HepG2 (cell line): ENCODE data around the gene USP12. TPM values are rescaled to one million over a fixed set of nuclear protein-coding genes. Genes with fewer than 3 reads are reported as not detected.

Experiments
- ATAC-seq: fragments of 200-7000 bp; cut with Tn5 transposase; 3 replicates; pipeline ENCODE4 v1.9.1; 2020; ENCODE audit warnings: mild to moderate bottlenecking, moderate library complexity
- BruUV-seq: library from RNA; stranded (reverse); fragments of 400-500 nt; replicated peaks from 2 replicates; lab custom pipeline; 2021; lab: Mats Ljungman, UMichigan
- CTCF ChIA-PET: fragments of 300-600 bp; formaldehyde crosslinking; extraction: SDS; loops from one replicate; lab custom pipeline; 2021; ENCODE audit warnings: low total read pairs, inconsistent platforms, low intra/inter-chr PET ratio; lab: Yijun Ruan, JAX
- POLR2A ChIA-PET: fragments of 350-600 bp; sonication (Branson Sonifier 250); formaldehyde crosslinking; loops from one replicate; lab custom pipeline; 2020; ENCODE audit warnings: antibody characterized with exemption, inconsistent platforms; lab: Yijun Ruan, JAX
- DNase-seq: peaks from one replicate; pipeline ENCODE4 v3.0.0-alpha.2; 2015; ENCODE audit warnings: low spot score
- FAIRE-seq: peaks from 3 replicates; lab custom pipeline; 2011; peaks lifted over from hg19 to GRCh38; lab: Jason Lieb, UNC
- H2AFZ ChIP-seq: one replicate; pipeline ENCODE4 v1.6.1; 2011; ENCODE audit warnings: low read length, inconsistent platforms
- H3K27ac ChIP-seq: fragments of 300-600 bp; 3 replicates; pipeline ENCODE4 v1.8.0; 2011; ENCODE audit warnings: mixed run types, mild to moderate bottlenecking, mixed read lengths, low read length, inconsistent platforms; ENCODE audit not compliant: insufficient read depth; ENCODE audit errors: extremely low read length
- H3K27me3 ChIP-seq, 2 experiments: fragments of 200-600 bp in 1 of 2; 2 replicates in 1 of 2; 3 replicates in 1 of 2; pipeline versions ENCODE4 v1.6.0 to v1.8.0; 2011; ENCODE audit warnings: low read length in 2 of 2, mild to moderate bottlenecking in 2 of 2, moderate library complexity in 2 of 2, inconsistent platforms in 1 of 2; ENCODE audit not compliant: insufficient read depth in 2 of 2, control insufficient read depth in 1 of 2
- H3K36me3 ChIP-seq, 2 experiments: fragments of 200-600 bp in 1 of 2; replicated peaks in 1 of 2; 2 replicates in 1 of 2; 3 replicates in 1 of 2; pipeline versions ENCODE4 v1.5.1 to v1.8.0; 2011; ENCODE audit warnings: low read length in 2 of 2, inconsistent platforms in 1 of 2; ENCODE audit not compliant: insufficient read depth in 2 of 2, control insufficient read depth in 1 of 2
- H3K4me1 ChIP-seq: 2 replicates; pipeline ENCODE4 v1.5.1; 2012; ENCODE audit warnings: low read length, inconsistent platforms; ENCODE audit not compliant: insufficient read depth
- H3K4me2 ChIP-seq: 2 replicates; pipeline ENCODE4 v1.6.0; 2011; ENCODE audit warnings: low read depth, low read length, inconsistent platforms
- H3K4me3 ChIP-seq, 3 experiments: fragments of 200-600 bp in 1 of 3; sonication (generic), shearing (Covaris generic) in 1 of 3; replicated peaks in 1 of 3; 2 replicates each; pipeline ENCODE4 v1.5.1; 2011 to 2016; ENCODE audit warnings: low read length in 3 of 3, inconsistent platforms in 2 of 3, low read depth in 2 of 3, mild to moderate bottlenecking in 2 of 3, control low read depth in 1 of 3, mixed read lengths in 1 of 3; ENCODE audit not compliant: insufficient read depth in 1 of 3
- H3K79me2 ChIP-seq: one replicate; pipeline ENCODE4 v1.6.1; 2011; ENCODE audit warnings: low read length, inconsistent platforms; ENCODE audit not compliant: insufficient read depth
- H3K9ac ChIP-seq: 2 replicates; pipeline ENCODE4 v1.6.0; 2011; ENCODE audit warnings: mild to moderate bottlenecking, low read depth, low read length, inconsistent platforms; ENCODE audit not compliant: insufficient read depth
- H3K9me3 ChIP-seq: 2 replicates; pipeline ENCODE4 v1.5.1; 2012; ENCODE audit warnings: mild to moderate bottlenecking, low read length
- H4K20me1 ChIP-seq: 2 replicates; pipeline ENCODE4 v1.6.0; 2011; ENCODE audit warnings: inconsistent platforms, mild to moderate bottlenecking, low read length, moderate library complexity; ENCODE audit not compliant: insufficient read depth
- ARID5B ChIP-seq: IDR thresholded peaks from 2 replicates; pipeline ENCODE4 v1.4.0; 2020; ENCODE audit warnings: mild to moderate bottlenecking, missing genetic modification reagents
- CHD2 ChIP-seq: IDR thresholded peaks from 2 replicates; pipeline ENCODE4 v1.6.1; 2011; ENCODE audit warnings: low read depth, low read length, improper control_type of control experiment
- HHEX ChIP-seq: IDR thresholded peaks from 2 replicates; pipeline ENCODE4 v1.6.1; 2016; ENCODE audit warnings: control low read depth
- MBD4 ChIP-seq: IDR thresholded peaks from 2 replicates; pipeline ENCODE4 v1.6.1; 2012; ENCODE audit warnings: low read length, inconsistent platforms, borderline replicate concordance
- NFKBIZ ChIP-seq: IDR thresholded peaks from 2 replicates; pipeline ENCODE4 v1.6.1; 2018; ENCODE audit warnings: missing genetic modification reagents, missing compliant biosample characterization
- PREB ChIP-seq: sonication (generic); formaldehyde crosslinking; IDR thresholded peaks from 2 replicates; pipeline ENCODE4 v1.4.0; 2020; ENCODE audit warnings: missing genetic modification reagents
- RAD51 ChIP-seq: fragments of 450-650 bp; IDR thresholded peaks from 2 replicates; pipeline ENCODE4 v1.6.1; 2016; ENCODE audit warnings: borderline replicate concordance
- SPEN ChIP-seq: sonication (generic); formaldehyde crosslinking; IDR thresholded peaks from 2 replicates; pipeline ENCODE4 v1.5.1; 2020; ENCODE audit warnings: low read depth, mild to moderate bottlenecking, missing genetic modification reagents
- SUZ12 ChIP-seq: fragments of 150-350 bp; IDR thresholded peaks from 2 replicates; pipeline ENCODE4 v1.6.1; 2014; ENCODE audit warnings: low read depth, low read length
- ZBTB34 ChIP-seq: sonication (generic); formaldehyde crosslinking; IDR thresholded peaks from 2 replicates; pipeline ENCODE4 v1.8.0; 2022; ENCODE audit warnings: mild to moderate bottlenecking, missing genetic modification reagents
- ZNF17 ChIP-seq: sonication (generic); formaldehyde crosslinking; IDR thresholded peaks from 2 replicates; pipeline ENCODE4 v1.5.0; 2020; ENCODE audit warnings: mild to moderate bottlenecking, missing genetic modification reagents
- ZNF230 ChIP-seq: sonication (generic); formaldehyde crosslinking; IDR thresholded peaks from 2 replicates; pipeline ENCODE4 v1.4.0; 2020; ENCODE audit warnings: mild to moderate bottlenecking, missing genetic modification reagents
- ZNF687 ChIP-seq: sonication (generic); formaldehyde crosslinking; IDR thresholded peaks from 2 replicates; pipeline ENCODE4 v1.5.1; 2020; ENCODE audit warnings: mild to moderate bottlenecking, missing genetic modification reagents, moderate library complexity
- ZNF724P ChIP-seq: sonication (generic); formaldehyde crosslinking; IDR thresholded peaks from 2 replicates; pipeline ENCODE4 v1.8.0; 2022; ENCODE audit warnings: missing genetic modification reagents, borderline replicate concordance
- WGBS: methylation state at CpG from one replicate; pipeline ENCODE4 v1.1.6; 2017; ENCODE audit warnings: low lambda C conversion rate; 5-methylcytosine and 5-hydroxymethylcytosine counted together
- in situ Hi-C: cut with HindIII; loops from 2 replicates; pipeline ENCODE4 v1.10.0; 2017; ENCODE audit warnings: low pct_unique_long_range_greater_than_20kb; ENCODE audit not compliant: extremely low pct_ligation_motif_present
- intact Hi-C: fragments of 100-400 bp; cut with micrococcal nuclease; formaldehyde crosslinking; loops from one replicate; pipeline ENCODE4 v1.10.0; 2022; ENCODE audit not compliant: unreplicated experiment
- polyA plus RNA-seq, 8 experiments: library from polyadenylated mRNA; depleted of rRNA in 3 of 8; stranded (reverse) in 7 of 8; unstranded in 1 of 8; fragments of >200 nt; fragmentation: Illumina TruSeq in 4 of 8; extraction: Trizol in 4 of 8; gene quantifications; 2 replicates each; pipeline versions ENCODE4 v1.2.1 to v1.2.3, GENCODE V29; 2011 to 2016; ENCODE audit warnings: low read depth in 4 of 8, missing spikeins in 1 of 8, mixed read lengths in 1 of 8; ENCODE audit not compliant: insufficient read depth in 1 of 8
- total RNA-seq, 5 experiments: library from RNA; depleted of rRNA; stranded (reverse); fragments of >200 nt; fragmentation: Illumina TruSeq; extraction: Trizol; gene quantifications; 2 replicates each; pipeline ENCODE4 v1.2.3, GENCODE V29; 2016; ENCODE audit warnings: low read depth in 1 of 5

The USP12 gene
- total and polyA plus RNA-seq, 2 of the 13 experiments (the other 11 are each of a cell fraction or from before 2014, with no cell fraction given): 9.8 to 19.5 TPM

GRCh38 chr13:27028683-27029480, 142.7 kb downstream of the USP12 start:
- no TSS peak for BruUV-seq
- intact Hi-C loops: no loop called here
- H3K4me2 ChIP-seq: no peak overlapping the region
- POLR2A ChIA-PET: no interaction called here
- ATAC-seq (no peak), DNase-seq (no peak), FAIRE-seq (no peak)
- no peaks in the 10 kb centered on the region for H3K36me3 ChIP-seq
- H3K4me3 ChIP-seq: no peak overlapping the region
- H3K9me3 ChIP-seq: no peaks in the 10 kb centered on the region
- no peak for TF ChIP-seq PREB (CRISPR knock-in tag)
- no peak for TF ChIP-seq ZNF230 (CRISPR knock-in tag)
- no peak for TF ChIP-seq ZBTB34 (CRISPR knock-in tag)
- no peak for TF ChIP-seq ARID5B (CRISPR knock-in tag)
- no peak for TF ChIP-seq ZNF17
- TF ChIP-seq MBD4: no peak
- no peak for TF ChIP-seq HHEX (CRISPR knock-in tag)
- no peak for TF ChIP-seq RAD51
- no peak for TF ChIP-seq CHD2
- no peak for TF ChIP-seq ZNF724P (CRISPR knock-in tag)
- no peak for TF ChIP-seq SUZ12
- TF ChIP-seq ZNF687 (CRISPR knock-in tag): no peak
- TF ChIP-seq SPEN (CRISPR knock-in tag): no peak
- TF ChIP-seq NFKBIZ (CRISPR knock-in tag): no peak
- CTCF ChIA-PET: no interaction called here
- no peaks in the 10 kb centered on the region for H4K20me1 ChIP-seq
- in situ Hi-C loops: no loop called here
- H3K27ac ChIP-seq: no peak overlapping the region
- WGBS: 27% methylated on average over 8 of the region's 8 CpGs
- H2AFZ ChIP-seq: no peak overlapping the region
- no peak overlapping the region for H3K9ac ChIP-seq
- peaks cover 0 to 23% of the 10 kb centered on the region in 2 experiments; a peak in 2 of 5 replicates for H3K27me3 ChIP-seq
- peaks cover 24% of the 10 kb centered on the region for H3K4me1 ChIP-seq
- no peaks in the 10 kb centered on the region for H3K79me2 ChIP-seq
